ENCODE measurements around the gene TFF1. TPM values are rescaled to one million over a fixed set of nuclear protein-coding genes. Genes with fewer than 3 reads are reported as not detected.

TFF1 gene
- total RNA-seq, 2 donors from 2014 or later, result 3.0 to 66.4 TPM

DNA sequence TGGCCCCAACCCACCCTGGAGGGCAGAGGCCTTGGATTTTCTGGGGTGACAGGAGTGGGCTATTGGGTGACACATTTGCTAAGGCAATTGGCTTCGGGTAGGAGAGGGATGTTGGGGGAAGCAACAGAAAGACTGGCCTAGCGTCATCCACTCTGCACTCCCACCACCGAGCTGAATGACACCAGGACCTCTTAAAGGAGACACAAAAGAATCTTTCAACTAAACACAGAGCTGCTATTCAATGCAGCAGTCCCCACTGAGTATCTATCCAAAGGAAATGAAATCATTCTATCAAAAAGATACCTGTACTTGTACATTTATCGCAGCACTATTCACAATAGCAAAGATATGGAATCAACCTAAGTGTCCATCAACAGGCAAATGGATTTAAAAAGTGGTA is 21.7 kb downstream of the TFF1 start:
- Histone ChIP-seq H3K4me3 (no peak overlapping the region), H3K27me3 (no peaks in the 10 kb centered on the region), H3K27ac (no peak overlapping the region), H3K9me3 (no peaks in the 10 kb centered on the region), H3K36me3 (replicated peaks in 1 of 2; ENCODE audit: insufficient read depth in 1 of 2, low read depth in 2 of 2) (no peaks in the 10 kb centered on the region), H3K4me1 (no peaks in the 10 kb centered on the region)
- intact Hi-C loops (cut with DNase I), result no loop called here
- no peak for DNase-seq
- 61 to 69% methylated on average over 4 of the region's 4 CpGs for WGBS, 2 donors
- ATAC-seq, result no peak
- TF ChIP-seq, protein P1, sequence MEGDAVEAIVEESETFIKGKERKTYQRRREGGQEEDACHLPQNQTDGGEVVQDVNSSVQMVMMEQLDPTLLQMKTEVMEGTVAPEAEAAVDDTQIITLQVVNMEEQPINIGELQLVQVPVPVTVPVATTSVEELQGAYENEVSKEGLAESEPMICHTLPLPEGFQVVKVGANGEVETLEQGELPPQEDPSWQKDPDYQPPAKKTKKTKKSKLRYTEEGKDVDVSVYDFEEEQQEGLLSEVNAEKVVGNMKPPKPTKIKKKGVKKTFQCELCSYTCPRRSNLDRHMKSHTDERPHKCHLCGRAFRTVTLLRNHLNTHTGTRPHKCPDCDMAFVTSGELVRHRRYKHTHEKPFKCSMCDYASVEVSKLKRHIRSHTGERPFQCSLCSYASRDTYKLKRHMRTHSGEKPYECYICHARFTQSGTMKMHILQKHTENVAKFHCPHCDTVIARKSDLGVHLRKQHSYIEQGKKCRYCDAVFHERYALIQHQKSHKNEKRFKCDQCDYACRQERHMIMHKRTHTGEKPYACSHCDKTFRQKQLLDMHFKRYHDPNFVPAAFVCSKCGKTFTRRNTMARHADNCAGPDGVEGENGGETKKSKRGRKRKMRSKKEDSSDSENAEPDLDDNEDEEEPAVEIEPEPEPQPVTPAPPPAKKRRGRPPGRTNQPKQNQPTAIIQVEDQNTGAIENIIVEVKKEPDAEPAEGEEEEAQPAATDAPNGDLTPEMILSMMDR (IDR thresholded peaks at IDR 0.05), result no peak
- no peak for TF ChIP-seq POLR2A (IDR thresholded peaks at IDR 0.05)

DNA sequence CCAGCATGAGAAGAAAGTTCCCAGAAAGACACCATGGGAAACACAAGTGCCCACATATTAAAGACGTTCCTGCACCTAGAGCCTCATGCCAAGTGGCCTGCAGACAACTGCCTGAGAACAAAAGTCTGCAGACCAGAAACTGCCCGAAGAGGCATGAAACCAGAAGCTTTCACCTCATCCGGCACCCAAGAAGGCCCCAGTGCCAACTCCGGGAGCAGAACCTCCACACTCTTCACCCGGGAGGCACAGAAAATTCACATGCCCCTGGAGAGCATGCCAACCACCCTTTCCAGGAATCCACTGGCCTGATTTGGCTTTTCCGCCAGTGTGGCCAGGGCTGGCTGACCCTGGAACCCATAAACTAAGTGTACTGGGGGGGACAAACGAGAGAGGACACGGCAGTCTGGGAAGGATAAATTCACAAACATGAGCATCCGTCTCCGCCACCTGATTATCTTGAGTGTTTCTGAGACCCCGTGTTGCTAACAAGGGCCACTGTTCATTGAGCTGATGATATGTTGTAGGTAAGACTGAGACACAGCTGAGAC is 22.3 kb downstream of the TFF1 start:
- no peak overlapping the region for H3K4me3 ChIP-seq
- TF ChIP-seq POLR2A (IDR thresholded peaks at IDR 0.05), result no peak
- TF ChIP-seq, protein P1 (IDR thresholded peaks at IDR 0.05), result no peak
- no peaks in the 10 kb centered on the region for H3K4me1 ChIP-seq
- no peaks in the 10 kb centered on the region for H3K36me3 ChIP-seq (replicated peaks in 1 of 2; ENCODE audit: insufficient read depth in 1 of 2, low read depth in 2 of 2)
- H3K27ac ChIP-seq, result no peak overlapping the region
- intact Hi-C loops (cut with DNase I), result no loop called here
- H3K9me3 ChIP-seq, result no peaks in the 10 kb centered on the region
- ATAC-seq, result no peak
- H3K27me3 ChIP-seq, result no peaks in the 10 kb centered on the region
- 70 to 80% methylated on average over 11 of the region's 11 CpGs for WGBS, 2 donors
- no peak for DNase-seq

DNA sequence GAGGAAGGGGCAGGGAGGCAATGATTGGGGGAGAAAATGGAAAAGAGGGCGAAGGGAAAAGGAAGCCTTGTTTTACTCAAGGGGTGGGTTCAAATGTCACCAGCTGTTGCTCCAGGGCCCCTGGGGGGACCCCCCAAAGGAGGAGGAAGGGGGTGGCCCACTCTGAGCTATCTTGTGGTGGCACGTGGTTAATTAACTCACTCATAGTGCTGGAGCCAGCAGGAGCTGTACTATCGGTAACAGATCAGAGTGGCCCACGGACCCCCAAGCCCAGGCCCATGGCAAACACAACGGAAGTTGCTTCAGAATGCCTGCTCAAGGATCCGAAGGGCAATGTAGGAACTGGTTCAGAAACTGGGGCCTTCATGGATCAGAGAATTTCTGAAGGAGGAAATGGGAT is 22.8 kb downstream of the TFF1 start:
- no peaks in the 10 kb centered on the region for H3K36me3 ChIP-seq (replicated peaks in 1 of 2; ENCODE audit: insufficient read depth in 1 of 2, low read depth in 2 of 2)
- no peak overlapping the region for H3K4me3 ChIP-seq
- no peaks in the 10 kb centered on the region for H3K27me3 ChIP-seq
- H3K9me3 ChIP-seq, result no peaks in the 10 kb centered on the region
- DNase-seq, result no peak
- TF ChIP-seq, protein P1 (IDR thresholded peaks at IDR 0.05), result no peak
- no peak for TF ChIP-seq POLR2A (IDR thresholded peaks at IDR 0.05)
- intact Hi-C loops (cut with DNase I), result no loop called here
- H3K4me1 ChIP-seq, result peaks cover 3% of the 10 kb centered on the region
- 78 to 85% methylated on average over 6 of the region's 6 CpGs for WGBS, 2 donors
- ATAC-seq, result no peak
- no peak overlapping the region for H3K27ac ChIP-seq

DNA sequence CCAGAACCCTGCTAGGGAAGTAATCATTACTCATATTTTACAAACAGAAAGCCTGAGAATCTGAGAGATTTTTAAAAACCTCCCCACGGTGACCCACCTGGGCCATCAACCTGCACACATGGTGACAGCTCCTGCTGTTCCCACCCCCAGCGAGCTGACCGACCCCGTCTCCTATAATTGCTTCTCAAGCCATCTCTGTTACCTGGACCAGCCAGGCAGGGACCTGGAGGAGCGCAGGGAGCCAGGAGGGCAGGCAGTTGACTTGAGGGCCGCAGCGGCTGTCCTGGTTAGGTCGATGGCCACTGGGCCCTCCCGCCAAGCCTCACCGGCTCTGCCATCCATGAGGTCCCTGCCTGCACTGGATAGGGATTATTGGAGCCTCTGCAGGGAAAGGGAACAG is 23.2 kb downstream of the TFF1 start:
- TF ChIP-seq POLR2A (IDR thresholded peaks at IDR 0.05), result no peak
- TF ChIP-seq, protein P1 (IDR thresholded peaks at IDR 0.05), result no peak
- WGBS, 2 donors, result 74 to 76% methylated on average over 9 to 10 of the region's 10 CpGs
- no peak for ATAC-seq
- H3K27me3 ChIP-seq, result no peaks in the 10 kb centered on the region
- H3K36me3 ChIP-seq (replicated peaks in 1 of 2; ENCODE audit: insufficient read depth in 1 of 2, low read depth in 2 of 2), result no peaks in the 10 kb centered on the region
- peaks cover 8% of the 10 kb centered on the region for H3K4me1 ChIP-seq
- no peak overlapping the region for H3K4me3 ChIP-seq
- intact Hi-C loops (cut with DNase I), result no loop called here
- no peak for DNase-seq
- H3K27ac ChIP-seq, result no peak overlapping the region
- no peaks in the 10 kb centered on the region for H3K9me3 ChIP-seq

DNA sequence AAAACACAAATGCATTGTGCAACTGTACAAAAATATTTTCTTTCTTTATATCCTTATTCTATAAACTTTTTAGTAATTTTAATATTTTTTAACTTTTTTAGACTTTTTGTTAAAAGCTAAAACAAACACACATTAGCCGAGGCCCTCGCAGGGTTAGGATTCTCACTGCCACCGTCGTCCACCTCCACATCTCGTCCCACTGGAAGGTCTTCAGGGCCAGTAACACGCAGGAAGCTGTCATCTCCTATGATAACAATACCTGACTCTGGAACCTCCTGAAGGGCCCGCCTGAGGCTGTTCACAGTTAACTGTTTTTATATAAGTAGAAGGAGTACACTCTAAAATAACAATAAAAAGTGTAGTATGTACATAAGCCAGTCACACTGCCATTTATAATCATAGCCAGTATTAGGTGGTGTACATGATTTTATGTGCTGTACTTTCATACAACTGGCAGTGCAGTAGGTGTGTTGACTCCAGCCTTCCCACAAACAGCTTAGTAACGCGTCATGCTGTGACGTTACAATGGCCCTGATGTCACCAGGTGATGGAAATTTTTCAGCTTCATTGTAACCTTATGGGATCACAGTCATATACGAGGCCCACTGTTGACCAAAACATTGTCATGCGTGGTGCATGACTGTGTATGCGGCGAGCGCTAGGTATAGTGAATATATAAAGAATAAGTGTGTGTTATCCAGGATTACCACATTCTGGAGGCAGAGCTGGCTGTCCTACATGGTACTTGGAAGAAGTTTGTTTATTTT is 24.4 kb downstream of the TFF1 start:
- no peak for ATAC-seq
- H3K4me3 ChIP-seq, result no peak overlapping the region
- WGBS, 2 donors, result 86 to 90% methylated on average over 15 of the region's 15 CpGs
- H3K36me3 ChIP-seq (replicated peaks in 1 of 2; ENCODE audit: insufficient read depth in 1 of 2, low read depth in 2 of 2), result no peaks in the 10 kb centered on the region
- peaks cover 11% of the 10 kb centered on the region for H3K4me1 ChIP-seq
- no peaks in the 10 kb centered on the region for H3K9me3 ChIP-seq
- intact Hi-C loops (cut with DNase I), result no loop called here
- no peak for TF ChIP-seq POLR2A (IDR thresholded peaks at IDR 0.05)
- TF ChIP-seq, protein P1 (IDR thresholded peaks at IDR 0.05), result no peak
- H3K27ac ChIP-seq, result no peak overlapping the region
- no peaks in the 10 kb centered on the region for H3K27me3 ChIP-seq
- no peak for DNase-seq

Measured in body of pancreas (tissue), 4 donors.